ENCODE results near the gene NPR1.
A peak's percentile ranks its signal among the peaks of the same experiment; 100 is the strongest.

Gene NPR1

DNA sequence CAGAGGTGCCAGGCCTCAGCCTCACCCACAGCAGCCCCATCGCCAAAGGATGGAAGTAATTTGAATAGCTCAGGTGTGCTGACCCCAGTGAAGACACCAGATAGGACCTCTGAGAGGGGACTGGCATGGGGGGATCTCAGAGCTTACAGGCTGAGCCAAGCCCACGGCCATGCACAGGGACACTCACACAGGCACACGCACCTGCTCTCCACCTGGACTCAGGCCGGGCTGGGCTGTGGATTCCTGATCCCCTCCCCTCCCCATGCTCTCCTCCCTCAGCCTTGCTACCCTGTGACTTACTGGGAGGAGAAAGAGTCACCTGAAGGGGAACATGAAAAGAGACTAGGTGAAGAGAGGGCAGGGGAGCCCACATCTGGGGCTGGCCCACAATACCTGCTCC is 15.0 kb downstream of the NPR1 start:
- H3K27ac Mint-ChIP-seq = peak overlapping the region in 2 of 3 experiments; percentile 51 to 83
- H3K27me3 Mint-ChIP-seq (ENCODE audit: low read depth) = no peaks in the 10 kb centered on the region
- peaks cover 4% of the 10 kb centered on the region for H3K36me3 Mint-ChIP-seq (ENCODE audit: low read depth)

GRCh38 chr1:153696741-153697140 is 18.3 kb downstream of the NPR1 start:
- peak overlapping the region; percentile 99 to 100 (median 100) for H3K27ac Mint-ChIP-seq
- H3K36me3 Mint-ChIP-seq (ENCODE audit: low read depth) = no peaks in the 10 kb centered on the region
- peaks cover 24% of the 10 kb centered on the region for H3K4me1 Mint-ChIP-seq
- H3K27me3 Mint-ChIP-seq (ENCODE audit: low read depth) = no peaks in the 10 kb centered on the region
- H3K4me3 Mint-ChIP-seq = peak overlapping the region in 2 of 3 experiments; percentile 3 to 40
- no peak for TF ChIP-seq CTCF (IDR thresholded peaks at IDR 0.05; ENCODE audit: unreplicated experiment in 3 of 3)
- no peaks in the 10 kb centered on the region for H3K9me3 Mint-ChIP-seq

More for the DNA sequence above, 15.0 kb downstream of the NPR1 start:
- Mint-ChIP-seq H3K4me1 (peaks cover 18% of the 10 kb centered on the region), H3K9me3 (no peaks in the 10 kb centered on the region), H3K4me3 (no peak overlapping the region)
- no peak for TF ChIP-seq CTCF (IDR thresholded peaks at IDR 0.05; ENCODE audit: unreplicated experiment in 3 of 3)

DNA sequence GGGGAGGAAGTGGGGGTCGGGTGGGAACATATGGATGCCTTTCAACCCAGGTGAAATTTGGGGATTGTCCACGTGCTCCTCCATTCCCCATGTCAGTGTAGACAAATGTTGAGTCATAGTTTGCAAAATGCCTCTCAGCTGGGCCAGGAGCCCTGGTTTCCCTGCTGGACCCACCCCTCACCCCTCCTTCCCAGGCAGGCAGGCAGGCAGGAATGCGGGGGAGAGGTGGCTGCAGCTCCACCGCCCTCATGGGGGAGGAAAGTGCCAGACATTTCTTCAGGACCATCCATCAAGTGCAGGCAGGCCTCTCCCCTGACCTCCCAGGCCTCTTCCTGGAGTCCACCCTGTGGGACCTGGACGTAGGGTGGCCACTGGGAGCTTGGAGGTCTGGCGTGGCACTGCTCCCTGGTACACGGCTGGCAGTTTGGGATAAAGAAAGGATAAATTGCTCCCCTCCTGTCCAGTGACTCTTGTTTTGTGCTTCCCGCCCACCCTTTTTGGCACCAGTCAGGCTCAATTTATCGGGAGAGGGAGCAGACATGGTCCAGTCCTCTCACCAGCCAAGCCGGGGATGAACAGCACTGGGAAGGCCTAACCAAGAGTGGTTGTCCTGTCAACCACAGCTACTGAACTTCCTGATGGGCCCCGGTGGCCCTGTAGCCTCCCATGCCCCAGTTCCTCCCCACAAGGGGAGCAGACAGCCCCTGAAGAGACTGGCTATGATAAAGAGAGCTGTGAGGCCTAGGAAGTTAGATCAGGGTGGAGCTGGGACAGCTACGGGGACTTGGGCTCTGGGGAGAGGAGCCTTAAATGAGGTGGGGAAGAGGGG is 18.9 kb downstream of the NPR1 start:
- Mint-ChIP-seq H3K9me3 (no peaks in the 10 kb centered on the region), H3K27ac (peak overlapping the region; percentile 99 to 100 (median 100)), H3K4me3 (peak overlapping the region in 2 of 3 experiments; percentile 44 to 50), H3K4me1 (peaks cover 24% of the 10 kb centered on the region), H3K27me3 (ENCODE audit: low read depth) (no peaks in the 10 kb centered on the region), H3K36me3 (ENCODE audit: low read depth) (no peaks in the 10 kb centered on the region)
- TF ChIP-seq CTCF (IDR thresholded peaks at IDR 0.05; ENCODE audit: unreplicated experiment in 3 of 3) = no peak

DNA sequence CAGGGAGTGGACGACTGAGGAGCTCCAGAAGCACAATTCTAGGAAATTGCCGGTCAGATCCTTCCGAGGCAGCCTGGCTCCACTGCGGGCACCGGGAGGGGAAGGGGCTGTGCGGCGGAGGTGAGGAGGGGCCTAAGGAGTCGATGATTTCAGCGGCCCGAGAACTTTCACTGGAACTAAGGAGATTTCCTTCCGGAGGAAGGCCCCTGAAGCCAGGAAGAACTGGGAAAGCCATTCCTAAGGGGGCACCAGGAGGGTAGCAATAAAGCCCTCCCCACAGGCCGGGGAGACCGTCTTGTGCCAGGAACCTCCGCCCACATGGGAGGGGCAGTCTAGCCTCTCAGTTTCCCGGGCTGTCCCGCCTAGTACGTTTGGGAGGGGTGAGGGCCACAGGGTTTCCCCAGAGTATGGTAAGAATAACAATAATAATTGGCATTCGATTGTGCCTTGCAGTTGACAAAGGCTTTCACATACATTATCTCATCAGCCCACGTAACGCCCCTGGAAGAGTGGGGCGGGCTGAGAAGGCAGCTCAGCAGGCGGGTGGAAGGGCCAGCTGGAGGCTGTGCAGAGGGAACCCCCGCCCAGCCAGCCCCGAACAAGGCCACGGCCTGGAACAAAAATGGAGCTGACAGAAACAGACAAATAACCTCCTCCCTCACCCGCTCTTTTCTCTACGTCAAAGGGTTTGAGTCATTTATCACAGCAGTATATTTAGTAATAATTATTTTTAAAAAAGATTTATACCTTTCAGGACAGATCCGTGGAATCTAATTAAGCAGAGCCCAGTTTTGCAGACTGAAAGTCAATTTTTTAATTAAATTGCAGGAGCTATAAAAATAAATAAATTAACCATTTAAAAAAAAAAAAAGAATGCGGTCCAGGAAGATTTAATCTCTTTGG is 19.8 kb downstream of the NPR1 start:
- Mint-ChIP-seq H3K4me3 (peak overlapping the region in 2 of 3 experiments; percentile 44 to 50), H3K36me3 (ENCODE audit: low read depth) (no peaks in the 10 kb centered on the region), H3K4me1 (peaks cover 24% of the 10 kb centered on the region), H3K9me3 (no peaks in the 10 kb centered on the region), H3K27ac (peak overlapping the region; percentile 99 to 100 (median 100)), H3K27me3 (ENCODE audit: low read depth) (no peaks in the 10 kb centered on the region)
- no peak for TF ChIP-seq CTCF (IDR thresholded peaks at IDR 0.05; ENCODE audit: unreplicated experiment in 3 of 3)

- Mint-ChIP-seq H3K36me3 (ENCODE audit: low read depth) (no peaks in the 10 kb centered on the region), H3K4me1 (peaks cover 24% of the 10 kb centered on the region), H3K27ac (peak overlapping the region; percentile 99 to 100 (median 100)), H3K27me3 (ENCODE audit: low read depth) (no peaks in the 10 kb centered on the region), H3K4me3 (no peak overlapping the region), H3K9me3 (no peaks in the 10 kb centered on the region)
- TF ChIP-seq CTCF (IDR thresholded peaks at IDR 0.05; ENCODE audit: unreplicated experiment in 3 of 3) = no peak
Observed at GRCh38 chr1:153698923-153699714, 20.6 kb downstream of the NPR1 start.
